ENCODE results near the gene ZNF236. TPM values are rescaled to one million over a fixed set of nuclear protein-coding genes. Genes with fewer than 3 reads are reported as not detected.

ZNF236 gene
- total and polyA plus RNA-seq, 10 of the 15 experiments (the other 5 are each of a cell fraction or from before 2014, with no cell fraction given) = 1.0 to 14.4 (median 5.9) TPM

DNA sequence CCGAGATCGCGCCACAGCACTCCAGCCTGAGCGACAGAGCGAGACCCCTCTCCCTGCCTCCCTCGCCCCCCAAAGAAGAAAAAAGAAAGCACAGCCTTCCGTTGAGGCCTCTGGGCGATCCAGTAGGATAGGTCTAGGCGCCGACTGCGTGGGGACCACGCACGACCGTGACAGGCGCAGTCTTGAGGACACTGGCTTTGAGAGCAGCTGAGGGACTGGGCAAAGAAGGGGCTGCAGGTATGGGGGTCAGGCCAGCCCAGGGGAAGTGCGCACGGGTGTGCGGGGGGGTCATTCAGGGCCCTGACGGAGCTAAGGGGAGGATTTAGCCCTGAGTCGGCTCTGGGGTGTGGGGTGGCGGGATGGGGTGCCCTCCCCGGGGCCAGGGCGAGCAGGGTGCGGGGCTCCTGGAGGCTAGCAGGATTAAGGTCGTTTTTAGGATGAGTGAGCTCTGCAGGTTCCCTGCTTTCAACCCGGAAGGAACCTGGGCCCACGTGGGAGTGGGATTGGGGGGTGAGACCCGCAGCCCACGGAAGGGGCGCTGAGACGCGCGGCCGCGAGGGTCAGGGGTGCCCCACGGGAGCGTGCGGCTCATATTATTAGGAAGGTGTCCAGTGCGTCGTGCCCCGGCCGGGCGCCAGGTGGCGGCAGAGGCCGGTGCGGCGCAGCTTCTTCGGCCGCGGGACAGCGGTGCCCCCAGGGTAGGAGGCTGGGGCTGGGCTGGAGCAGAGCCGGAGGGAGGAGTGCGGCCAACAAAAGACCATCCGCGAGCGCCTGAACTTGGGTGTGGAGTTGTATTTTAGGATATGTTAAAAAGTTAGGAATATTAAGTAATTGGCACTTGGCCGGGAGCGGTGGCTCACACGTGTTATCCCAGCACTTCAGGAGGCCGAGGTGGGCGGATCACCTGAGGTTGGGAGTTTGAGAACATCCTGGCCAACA lies 20.5 kb upstream of the ZNF236 start (continued):
- TF ChIP-seq IKZF1 (conservative IDR thresholded peaks at IDR 0.05) (peak; percentile 30), CTCF (IDR thresholded peaks at IDR 0.05 in 2 of 3, conservative IDR thresholded peaks at IDR 0.05 in 1 of 3; ENCODE audit: control insufficient read depth in 2 of 3, extremely low read depth in 1 of 3, insufficient read depth in 1 of 3, low read depth in 3 of 3, low read length in 3 of 3) (peak; percentile 65 to 90 (median 83))

GRCh38 chr18:76803413-76803812 lies 18.9 kb upstream of the ZNF236 start:
- ChIA-PET SMC1A (ENCODE audit: uncharacterized antibody, unreplicated experiment) (interaction anchor here (0.7 to 4.5 kb wide), 36 partner anchors 9 to 859 kb away, joined by 3 to 73 read pairs (median 3); no protein-coding TSS in a partner anchor), POLR2A (interaction anchor here (0.8 to 1.5 kb wide), 3 partner anchors 14 to 182 kb away, joined by 3 to 4 read pairs (median 4); no protein-coding TSS in a partner anchor), RAD21 (ENCODE audit: unreplicated experiment) (interaction anchor here (0.6 to 3.5 kb wide), 16 partner anchors 9 to 847 kb away, joined by 3 to 63 read pairs (median 4); no protein-coding TSS in a partner anchor), CTCF (interaction anchor here (0.6 to 4.2 kb wide), 70 partner anchors 9 to 848 kb away, joined by 3 to 167 read pairs (median 5); partner anchors contain the start of gene ZNF236)
- no TSS peak for BruUV-seq (replicated peaks)
- peak overlapping the region; percentile 69 for H3K4me2 ChIP-seq (ENCODE audit: control insufficient read depth, insufficient read depth)
- H3K4me3 ChIP-seq = no peak overlapping the region
- H3K9me3 ChIP-seq (replicated peaks; ENCODE audit: control insufficient read depth, insufficient read depth, low read length) = no peaks in the 10 kb centered on the region
- no peak overlapping the region for H3K27ac ChIP-seq (ENCODE audit: control insufficient read depth, insufficient read depth)
- H2AFZ ChIP-seq (ENCODE audit: control insufficient read depth, low read depth, low read length) = peak overlapping the region; percentile 54; the same call in 1 of the 2 replicates
- no peaks in the 10 kb centered on the region for H3K79me2 ChIP-seq (ENCODE audit: control insufficient read depth, insufficient read depth, low read length)
- DNase-seq (ENCODE audit: low read depth, low spot score) (no peak), FAIRE-seq (no peak), ATAC-seq (no peak)
- intact Hi-C loops (cut with micrococcal nuclease; ENCODE audit: unreplicated experiment) (loop anchor here (1.0 to 10.0 kb wide), 4 partner anchors 45 to 847 kb away; no protein-coding TSS in a partner anchor), in situ Hi-C loops (cut with MboI) (loop anchor here (10.0 kb wide), 1 partner anchor 181 kb away; no protein-coding TSS in a partner anchor)
- TF ChIP-seq ATF7 (IDR thresholded peaks at IDR 0.05; ENCODE audit: low read depth) (no peak), MTA3 (IDR thresholded peaks at IDR 0.05; ENCODE audit: borderline replicate concordance, low read length) (no peak), SMAD5 (IDR thresholded peaks at IDR 0.05; ENCODE audit: low read depth) (no peak), BRCA1 (IDR thresholded peaks at IDR 0.05; ENCODE audit: low read depth, low read length) (no peak), RFX5 (IDR thresholded peaks at IDR 0.05; ENCODE audit: low read depth, low read length) (no peak), CEBPB (IDR thresholded peaks at IDR 0.05; ENCODE audit: borderline replicate concordance in 1 of 2, low read depth in 2 of 2, low read length in 2 of 2) (no peak), YBX1 (IDR thresholded peaks at IDR 0.05) (no peak), POLR2A (IDR thresholded peaks at IDR 0.05; ENCODE audit: low read depth, low read length) (no peak), RBBP5 (conservative IDR thresholded peaks at IDR 0.05) (no peak), GATAD2B (conservative IDR thresholded peaks at IDR 0.05; ENCODE audit: low read depth) (no peak), NR2C1 (IDR thresholded peaks at IDR 0.05) (no peak), RAD21 (IDR thresholded peaks at IDR 0.05; ENCODE audit: insufficient read depth, low read depth, low read length) (no peak), PML (IDR thresholded peaks at IDR 0.05; ENCODE audit: low read length) (no peak), STAT3 (IDR thresholded peaks at IDR 0.05; ENCODE audit: low read depth, low read length) (no peak)
- no peaks in the 10 kb centered on the region for H3K27me3 ChIP-seq (replicated peaks in 1 of 2; ENCODE audit: control insufficient read depth in 2 of 2, insufficient read depth in 2 of 2, low read length in 1 of 2)
- H3K36me3 ChIP-seq (ENCODE audit: control insufficient read depth in 2 of 2, insufficient read depth in 2 of 2, low read length in 1 of 2) = no peaks in the 10 kb centered on the region
- peaks cover 7% of the 10 kb centered on the region; the same call in 1 of the 2 replicates for H3K4me1 ChIP-seq (ENCODE audit: control insufficient read depth, insufficient read depth, low read length)
- no peaks in the 10 kb centered on the region for H4K20me1 ChIP-seq (ENCODE audit: control insufficient read depth, insufficient read depth)
- no peak overlapping the region for H3K9ac ChIP-seq (ENCODE audit: control insufficient read depth, insufficient read depth, low read length)
- 39% methylated on average over 5 of the region's 5 CpGs for WGBS (ENCODE audit: insufficient coverage, insufficient replicate concordance, low lambda C conversion rate, missing lambda C conversion rate)
